Endodermal cell (in vitro differentiated cells): Measurements from ENCODE around the gene CACNA1S. TPM values are rescaled to one million over a fixed set of nuclear protein-coding genes. Genes with fewer than 3 reads are reported as not detected.
A peak's percentile ranks its signal among the peaks of the same experiment; 100 is the strongest.

Source experiments
- DNase-seq: peaks from one replicate; pipeline ENCODE4 v3.0.0-alpha.2; 2017
- H3K27ac ChIP-seq: 2 replicates; pipeline ENCODE4 v1.5.1; 2013; ENCODE audit warnings: mild to moderate bottlenecking, low read depth, low read length, moderate library complexity
- H3K27me3 ChIP-seq: 2 replicates; pipeline ENCODE4 v1.6.1; 2013; ENCODE audit warnings: mild to moderate bottlenecking, low read length, moderate library complexity; ENCODE audit not compliant: insufficient read depth, control insufficient read depth, poor library complexity, severe bottlenecking
- H3K36me3 ChIP-seq: 2 replicates; pipeline ENCODE4 v1.7.0; 2013; ENCODE audit warnings: mild to moderate bottlenecking, low read length, moderate library complexity; ENCODE audit not compliant: control insufficient read depth, insufficient read depth
- H3K4me1 ChIP-seq: one replicate; pipeline ENCODE4 v1.7.0; 2013; ENCODE audit warnings: low read length; ENCODE audit not compliant: control insufficient read depth, insufficient read depth
- H3K4me3 ChIP-seq: 2 replicates; pipeline ENCODE4 v1.5.1; 2013; ENCODE audit warnings: mild to moderate bottlenecking, low read length, moderate library complexity
- H3K9ac ChIP-seq: 2 replicates; pipeline ENCODE4 v1.6.1; 2013; ENCODE audit warnings: mild to moderate bottlenecking, low read length, moderate library complexity; ENCODE audit not compliant: poor library complexity, severe bottlenecking; ENCODE audit errors: extremely low read depth
- H3K9me3 ChIP-seq: 2 replicates; pipeline ENCODE4 v1.6.1; 2013; ENCODE audit warnings: mild to moderate bottlenecking, low read length, moderate library complexity; ENCODE audit not compliant: control insufficient read depth
- H3K27ac Mint-ChIP-seq: 2 replicates; pipeline ENCODE4 v1.8.0; 2020; ENCODE audit warnings: mixed read lengths
- H3K27me3 Mint-ChIP-seq: 2 replicates; pipeline ENCODE4 v1.8.0; 2021; ENCODE audit warnings: mild to moderate bottlenecking, mixed read lengths; ENCODE audit not compliant: insufficient read depth
- H3K36me3 Mint-ChIP-seq: 2 replicates; pipeline ENCODE4 v1.8.0; 2020; ENCODE audit warnings: low read depth, mixed read lengths
- H3K4me1 Mint-ChIP-seq: 2 replicates; pipeline ENCODE4 v1.8.0; 2020; ENCODE audit warnings: mixed read lengths
- H3K4me3 Mint-ChIP-seq: 2 replicates; pipeline ENCODE4 v1.8.0; 2020; ENCODE audit warnings: mild to moderate bottlenecking, moderate library complexity, mixed read lengths
- H3K9me3 Mint-ChIP-seq: 2 replicates; pipeline ENCODE4 v1.8.0; 2020; ENCODE audit warnings: mild to moderate bottlenecking, mixed read lengths
- WGBS, 2 experiments: methylation state at CpG; one replicate each; pipeline versions ENCODE4 v1.1.5 to v1.1.7; 2013; ENCODE audit warnings: missing lambda C conversion rate in 2 of 2, mixed read lengths in 1 of 2; ENCODE audit not compliant: insufficient coverage in 1 of 2, insufficient read length in 1 of 2; 5-methylcytosine and 5-hydroxymethylcytosine counted together
- total RNA-seq, 2 donors: library from RNA; stranded (reverse); fragmentation: NEBNext Ultra II Directional in 1 of 2; extraction: Animal tissue kit (Norgen Biotek cat#: 25700) in 1 of 2; gene quantifications; 2 replicates in 1 of 2; 3 replicates in 1 of 2; pipeline ENCODE4 v1.2.1, GENCODE V29; 2021
- TF ChIP-seq, protein P1 (sequence below): fragments of 200-600 bp; sonication (generic); conservative IDR thresholded peaks from 2 replicates; pipeline ENCODE4 v1.5.0; 2021; ENCODE audit warnings: antibody characterized with exemption, mild to moderate bottlenecking

CACNA1S gene
- total RNA-seq, 2 donors from 2014 or later, result 0.11 to 0.13 TPM

DNA sequence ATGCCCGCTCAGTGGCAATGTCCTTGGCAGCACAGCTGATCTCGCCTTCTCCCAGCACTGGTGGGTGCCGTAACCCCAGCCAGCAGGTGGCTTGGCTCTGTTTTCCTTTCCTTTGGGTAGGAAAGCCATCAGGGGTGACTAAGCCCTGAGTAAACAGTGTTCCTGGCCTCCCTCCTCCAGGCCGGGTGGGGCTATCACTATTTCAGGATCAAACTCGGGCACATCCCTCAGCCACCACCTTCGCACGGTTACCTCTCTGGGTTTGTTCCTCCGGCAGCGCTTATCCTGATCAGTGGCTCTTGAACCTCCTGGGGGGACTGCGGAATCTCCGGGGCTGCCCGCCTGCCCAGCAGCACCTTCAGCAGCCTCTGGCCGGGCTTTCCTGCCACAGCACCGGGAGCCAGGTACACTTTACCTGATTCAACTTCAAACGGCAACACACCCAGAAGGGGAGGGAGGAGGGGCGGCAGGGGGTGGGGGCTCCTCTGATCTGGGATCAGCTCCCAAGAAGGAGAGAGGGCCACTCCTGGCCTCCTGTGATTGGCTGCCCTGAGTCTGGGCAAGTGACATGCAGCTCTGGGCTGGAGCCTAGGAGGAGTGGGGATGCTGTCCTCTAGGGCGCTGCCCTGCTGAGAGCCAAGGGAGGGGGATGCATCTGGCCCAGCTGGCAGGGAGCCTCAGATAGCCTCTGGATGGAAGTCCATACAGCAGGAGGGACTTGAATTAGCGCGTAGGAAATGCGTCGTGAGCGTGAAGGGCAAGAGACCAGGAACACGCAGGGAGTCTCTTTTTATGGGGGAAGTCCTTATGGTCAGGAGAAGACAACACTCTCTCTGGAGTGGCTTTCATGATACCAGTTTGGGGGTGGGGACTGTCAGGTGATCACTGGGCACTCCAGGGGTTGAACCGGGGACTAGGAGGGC lies 14.9 kb upstream of the CACNA1S start, which contains the start of gene ASCL5:
TSS of gene ASCL5 (minus strand) at position 353 of the 923 bp plus-strand sequence. CDS start 11,812 bp downstream, outside the sequence.
- Mint-ChIP-seq H3K27me3 (peaks cover 8% of the 10 kb centered on the region), H3K9me3 (peaks cover 4% of the 10 kb centered on the region), H3K27ac (peak within 1 kb of the TSS; percentile 69), H3K4me3 (peak within 1 kb of the TSS; percentile 42), H3K4me1 (peaks cover 10% of the 10 kb centered on the region), H3K36me3 (no peaks in the 10 kb centered on the region)
- Histone ChIP-seq H3K4me3 (no peak within 1 kb of the TSS), H3K4me1 (no peaks in the 10 kb centered on the region), H3K9ac (no peak within 1 kb of the TSS), H3K9me3 (no peaks in the 10 kb centered on the region), H3K36me3 (no peaks in the 10 kb centered on the region), H3K27ac (no peak within 1 kb of the TSS), H3K27me3 (no peaks in the 10 kb centered on the region)
- WGBS, 2 experiments, result 82 to 90% methylated on average over 14 to 24 of the region's 24 CpGs
- TF ChIP-seq, protein P1, sequence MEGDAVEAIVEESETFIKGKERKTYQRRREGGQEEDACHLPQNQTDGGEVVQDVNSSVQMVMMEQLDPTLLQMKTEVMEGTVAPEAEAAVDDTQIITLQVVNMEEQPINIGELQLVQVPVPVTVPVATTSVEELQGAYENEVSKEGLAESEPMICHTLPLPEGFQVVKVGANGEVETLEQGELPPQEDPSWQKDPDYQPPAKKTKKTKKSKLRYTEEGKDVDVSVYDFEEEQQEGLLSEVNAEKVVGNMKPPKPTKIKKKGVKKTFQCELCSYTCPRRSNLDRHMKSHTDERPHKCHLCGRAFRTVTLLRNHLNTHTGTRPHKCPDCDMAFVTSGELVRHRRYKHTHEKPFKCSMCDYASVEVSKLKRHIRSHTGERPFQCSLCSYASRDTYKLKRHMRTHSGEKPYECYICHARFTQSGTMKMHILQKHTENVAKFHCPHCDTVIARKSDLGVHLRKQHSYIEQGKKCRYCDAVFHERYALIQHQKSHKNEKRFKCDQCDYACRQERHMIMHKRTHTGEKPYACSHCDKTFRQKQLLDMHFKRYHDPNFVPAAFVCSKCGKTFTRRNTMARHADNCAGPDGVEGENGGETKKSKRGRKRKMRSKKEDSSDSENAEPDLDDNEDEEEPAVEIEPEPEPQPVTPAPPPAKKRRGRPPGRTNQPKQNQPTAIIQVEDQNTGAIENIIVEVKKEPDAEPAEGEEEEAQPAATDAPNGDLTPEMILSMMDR, result peak; percentile 17
- DNase-seq, result peak; percentile 94

DNA sequence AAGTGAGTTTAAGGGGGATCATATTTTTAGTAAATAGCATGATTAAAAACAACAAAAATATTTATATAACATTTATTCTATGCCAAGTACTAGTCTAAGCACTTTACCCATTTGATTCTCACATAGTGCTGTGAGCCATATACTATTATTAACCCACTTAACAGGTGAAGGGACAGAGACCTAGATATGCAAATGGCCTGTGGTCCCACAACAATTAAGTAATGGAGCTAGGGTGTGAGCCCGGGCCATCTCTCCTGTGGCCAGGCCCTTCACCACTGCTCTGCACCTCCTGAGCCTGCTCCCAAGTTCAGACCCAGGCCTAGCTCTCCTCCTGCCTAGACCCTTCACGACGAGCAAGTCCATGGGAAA lies 14.2 kb upstream of the CACNA1S start:
- Histone ChIP-seq H3K27me3 (no peaks in the 10 kb centered on the region), H3K9ac (no peak overlapping the region), H3K27ac (no peak overlapping the region), H3K9me3 (no peaks in the 10 kb centered on the region), H3K4me3 (no peak overlapping the region), H3K36me3 (no peaks in the 10 kb centered on the region), H3K4me1 (no peaks in the 10 kb centered on the region)
- WGBS, 2 experiments, result 74 to 88% methylated on average over 2 to 3 of the region's 3 CpGs
- H3K4me1 Mint-ChIP-seq, result peaks cover 10% of the 10 kb centered on the region
- H3K27me3 Mint-ChIP-seq, result peaks cover 8% of the 10 kb centered on the region
- H3K9me3 Mint-ChIP-seq, result peaks cover 4% of the 10 kb centered on the region
- no peak overlapping the region for H3K27ac Mint-ChIP-seq
- TF ChIP-seq, protein P1, result no peak
- no peak for DNase-seq
- H3K4me3 Mint-ChIP-seq, result peak overlapping the region; percentile 42
- H3K36me3 Mint-ChIP-seq, result no peaks in the 10 kb centered on the region

DNA sequence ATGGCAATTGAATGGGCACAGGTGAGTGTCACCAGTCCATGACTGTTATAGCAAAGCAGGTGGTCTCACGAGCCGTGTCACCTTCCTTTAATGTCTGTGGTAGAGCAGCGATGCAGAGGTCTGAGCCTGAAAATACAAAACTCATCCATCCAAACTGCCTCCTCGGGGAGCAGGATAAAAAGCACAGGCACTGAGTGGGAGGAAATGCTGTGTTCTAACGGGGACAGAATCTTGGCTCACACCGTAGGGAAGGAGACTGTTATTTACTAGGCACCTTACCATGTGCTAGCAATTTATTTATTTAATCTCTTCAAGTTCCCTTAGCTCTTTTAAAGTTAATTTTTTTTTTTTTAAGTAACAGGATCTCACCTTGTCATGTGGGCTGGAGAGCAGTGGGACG lies 13.6 kb upstream of the CACNA1S start:
- Histone ChIP-seq H3K27me3 (no peaks in the 10 kb centered on the region), H3K9me3 (no peaks in the 10 kb centered on the region), H3K27ac (no peak overlapping the region), H3K9ac (no peak overlapping the region), H3K4me3 (no peak overlapping the region), H3K36me3 (no peaks in the 10 kb centered on the region), H3K4me1 (no peaks in the 10 kb centered on the region)
- Mint-ChIP-seq H3K27me3 (peaks cover 8% of the 10 kb centered on the region), H3K9me3 (peaks cover 4% of the 10 kb centered on the region), H3K36me3 (no peaks in the 10 kb centered on the region), H3K4me3 (no peak overlapping the region), H3K4me1 (peaks cover 10% of the 10 kb centered on the region), H3K27ac (no peak overlapping the region)
- no peak for DNase-seq
- TF ChIP-seq, protein P1, result no peak
- 90 to 93% methylated on average over 6 to 7 of the region's 7 CpGs for WGBS, 2 experiments
